Stimulated activated CD8-positive, alpha-beta memory T cell treated with anti-CD3 and anti-CD28 coated beads, Interleukin-4, amount 100 ng/mL, for 4 hours (primary cell): ENCODE results near the gene LHX6.

Experiments used
- DNase-seq, 2 donors: peaks; one replicate each; pipeline ENCODE4 v3.0.0-alpha.2; 2020; ENCODE audit warnings: low read depth in 2 of 2, low spot score in 1 of 2

LHX6 gene

GRCh38 chr9:122158202-122158601 is 70.6 kb downstream of the LHX6 start:
- DNase-seq = no peak

- no peak for DNase-seq
These were observed 73.0 kb downstream of the LHX6 start for GRCh38 chr9:122155796-122156195.
